Osteocyte (in vitro differentiated cells): Measurements from ENCODE around the gene CMIP. TPM values are rescaled to one million over a fixed set of nuclear protein-coding genes. Genes with fewer than 3 reads are reported as not detected.

Experiments
- DNase-seq: peaks from one replicate; pipeline ENCODE4 v3.0.0; 2021; ENCODE audit warnings: mixed read lengths; ENCODE audit not compliant: unreplicated experiment; ENCODE audit errors: extremely low spot score
- H3K27ac Mint-ChIP-seq: one replicate; pipeline ENCODE4 v1.8.0; 2021; ENCODE audit warnings: mild to moderate bottlenecking, mixed read lengths; ENCODE audit not compliant: unreplicated experiment
- H3K27me3 Mint-ChIP-seq: one replicate; pipeline ENCODE4 v1.8.0; 2021; ENCODE audit warnings: mixed read lengths; ENCODE audit not compliant: unreplicated experiment
- H3K36me3 Mint-ChIP-seq: one replicate; pipeline ENCODE4 v1.8.0; 2021; ENCODE audit warnings: mixed read lengths; ENCODE audit not compliant: unreplicated experiment
- H3K4me1 Mint-ChIP-seq: one replicate; pipeline ENCODE4 v1.8.0; 2021; ENCODE audit warnings: mixed read lengths; ENCODE audit not compliant: unreplicated experiment
- H3K4me3 Mint-ChIP-seq: one replicate; pipeline ENCODE4 v1.8.0; 2021; ENCODE audit warnings: mild to moderate bottlenecking, moderate library complexity, mixed read lengths; ENCODE audit not compliant: unreplicated experiment
- H3K9me3 Mint-ChIP-seq: one replicate; pipeline ENCODE4 v1.8.0; 2021; ENCODE audit warnings: mixed read lengths; ENCODE audit not compliant: unreplicated experiment
- CTCF ChIP-seq: fragments of 200-600 bp; sonication (generic); IDR thresholded peaks from 2 replicates; pipeline ENCODE4 v1.5.0; 2021; ENCODE audit warnings: antibody characterized with exemption, mild to moderate bottlenecking, moderate library complexity
- total RNA-seq: library from RNA; stranded (reverse); gene quantifications from 2 replicates; pipeline ENCODE4 v1.2.1, GENCODE V29; 2021

Gene CMIP
- total RNA-seq, 1 donor from 2014 or later = 38.0 TPM

- H3K27me3 Mint-ChIP-seq = no peaks in the 10 kb centered on the region
- no peaks in the 10 kb centered on the region for H3K9me3 Mint-ChIP-seq
- H3K27ac Mint-ChIP-seq = no peak overlapping the region
- TF ChIP-seq CTCF = no peak
- H3K4me3 Mint-ChIP-seq = no peak overlapping the region
- DNase-seq = no peak
- no peaks in the 10 kb centered on the region for H3K36me3 Mint-ChIP-seq
- H3K4me1 Mint-ChIP-seq = peaks cover 32% of the 10 kb centered on the region
These were observed 117.7 kb downstream of the CMIP start for GRCh38 chr16:81562174-81562849.

- peaks cover 37% of the 10 kb centered on the region for H3K4me1 Mint-ChIP-seq
- no peak overlapping the region for H3K27ac Mint-ChIP-seq
- H3K9me3 Mint-ChIP-seq = no peaks in the 10 kb centered on the region
- no peaks in the 10 kb centered on the region for H3K36me3 Mint-ChIP-seq
- DNase-seq = no peak
- no peaks in the 10 kb centered on the region for H3K27me3 Mint-ChIP-seq
- no peak overlapping the region for H3K4me3 Mint-ChIP-seq
- TF ChIP-seq CTCF = no peak
These were observed 118.3 kb downstream of the CMIP start for GRCh38 chr16:81562926-81563325.

GRCh38 chr16:81564421-81564911 lies 119.9 kb downstream of the CMIP start:
- H3K27ac Mint-ChIP-seq = peak overlapping the region; percentile 3
- H3K27me3 Mint-ChIP-seq = no peaks in the 10 kb centered on the region
- no peaks in the 10 kb centered on the region for H3K36me3 Mint-ChIP-seq
- no peak for TF ChIP-seq CTCF
- no peak for DNase-seq
- peaks cover 52% of the 10 kb centered on the region for H3K4me1 Mint-ChIP-seq
- H3K4me3 Mint-ChIP-seq = no peak overlapping the region
- H3K9me3 Mint-ChIP-seq = no peaks in the 10 kb centered on the region

- H3K4me1 Mint-ChIP-seq = peaks cover 61% of the 10 kb centered on the region
- H3K36me3 Mint-ChIP-seq = no peaks in the 10 kb centered on the region
- H3K9me3 Mint-ChIP-seq = no peaks in the 10 kb centered on the region
- no peaks in the 10 kb centered on the region for H3K27me3 Mint-ChIP-seq
- H3K27ac Mint-ChIP-seq = no peak overlapping the region
- TF ChIP-seq CTCF = no peak
- DNase-seq = no peak
- no peak overlapping the region for H3K4me3 Mint-ChIP-seq
These were observed 120.9 kb downstream of the CMIP start for GRCh38 chr16:81565321-81566028.
